ENCODE results near the gene KATNAL1. TPM values are rescaled to one million over a fixed set of nuclear protein-coding genes. Genes with fewer than 3 reads are reported as not detected.

Gene KATNAL1
- total RNA-seq, 1 donor from 2014 or later, result 22.7 TPM

DNA sequence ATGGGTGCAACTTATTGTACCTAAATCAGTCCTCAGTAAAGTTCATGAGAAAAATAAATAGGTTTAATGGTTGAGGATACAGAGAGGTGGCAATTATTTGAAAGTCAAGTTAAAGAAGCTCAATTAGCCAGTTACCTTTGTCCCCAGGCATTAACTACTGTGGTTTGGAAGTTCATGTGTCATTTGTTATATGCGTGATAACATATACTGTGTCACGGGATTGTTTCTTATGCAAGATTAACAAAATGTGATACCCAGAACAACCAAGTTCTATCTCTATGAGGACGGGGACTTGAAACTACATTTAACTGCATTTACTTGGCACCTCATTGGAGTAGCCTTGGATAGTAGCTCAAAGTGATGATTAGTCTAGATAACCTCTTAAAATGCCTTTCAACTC is 13.9 kb upstream of the KATNAL1 start:
- DNase-seq (ENCODE audit: low spot score, unreplicated experiment), result no peak
- no peaks in the 10 kb centered on the region for H3K27me3 Mint-ChIP-seq
- H3K36me3 Mint-ChIP-seq (ENCODE audit: insufficient read depth), result peaks cover 5% of the 10 kb centered on the region
- H3K27ac Mint-ChIP-seq, result no peak overlapping the region
- H3K4me3 Mint-ChIP-seq (ENCODE audit: low read depth), result no peak overlapping the region
- H3K9me3 Mint-ChIP-seq (ENCODE audit: low read depth), result peaks cover 3% of the 10 kb centered on the region
- no peak for TF ChIP-seq CTCF (IDR thresholded peaks at IDR 0.05; ENCODE audit: unreplicated experiment)
- no peaks in the 10 kb centered on the region for H3K4me1 Mint-ChIP-seq (ENCODE audit: low read depth)

- TF ChIP-seq CTCF (IDR thresholded peaks at IDR 0.05; ENCODE audit: unreplicated experiment), result no peak
- no peaks in the 10 kb centered on the region for H3K4me1 Mint-ChIP-seq (ENCODE audit: low read depth)
- no peak overlapping the region for H3K4me3 Mint-ChIP-seq (ENCODE audit: low read depth)
- peaks cover 3% of the 10 kb centered on the region for H3K9me3 Mint-ChIP-seq (ENCODE audit: low read depth)
- no peak overlapping the region for H3K27ac Mint-ChIP-seq
- H3K27me3 Mint-ChIP-seq, result no peaks in the 10 kb centered on the region
- peaks cover 5% of the 10 kb centered on the region for H3K36me3 Mint-ChIP-seq (ENCODE audit: insufficient read depth)
- DNase-seq (ENCODE audit: low spot score, unreplicated experiment), result no peak
Observed at GRCh38 chr13:30319655-30320054, 12.3 kb upstream of the KATNAL1 start.

- H3K27ac Mint-ChIP-seq, result no peak overlapping the region
- DNase-seq (ENCODE audit: low spot score, unreplicated experiment), result no peak
- H3K27me3 Mint-ChIP-seq, result no peaks in the 10 kb centered on the region
- H3K9me3 Mint-ChIP-seq (ENCODE audit: low read depth), result peaks cover 3% of the 10 kb centered on the region
- peaks cover 5% of the 10 kb centered on the region for H3K36me3 Mint-ChIP-seq (ENCODE audit: insufficient read depth)
- H3K4me3 Mint-ChIP-seq (ENCODE audit: low read depth), result no peak overlapping the region
- no peaks in the 10 kb centered on the region for H3K4me1 Mint-ChIP-seq (ENCODE audit: low read depth)
- no peak for TF ChIP-seq CTCF (IDR thresholded peaks at IDR 0.05; ENCODE audit: unreplicated experiment)
Observed at GRCh38 chr13:30319130-30319529, 11.8 kb upstream of the KATNAL1 start.

- Mint-ChIP-seq H3K4me1 (ENCODE audit: low read depth) (no peaks in the 10 kb centered on the region), H3K4me3 (ENCODE audit: low read depth) (no peak overlapping the region), H3K27ac (no peak overlapping the region), H3K9me3 (ENCODE audit: low read depth) (peaks cover 3% of the 10 kb centered on the region), H3K36me3 (ENCODE audit: insufficient read depth) (peaks cover 5% of the 10 kb centered on the region), H3K27me3 (no peaks in the 10 kb centered on the region)
- DNase-seq (ENCODE audit: low spot score, unreplicated experiment), result no peak
- TF ChIP-seq CTCF (IDR thresholded peaks at IDR 0.05; ENCODE audit: unreplicated experiment), result no peak
Observed at GRCh38 chr13:30318026-30318425, 10.7 kb upstream of the KATNAL1 start.

GRCh38 chr13:30314562-30314961 is 7.2 kb upstream of the KATNAL1 start:
- Mint-ChIP-seq H3K4me1 (ENCODE audit: low read depth) (no peaks in the 10 kb centered on the region), H3K36me3 (ENCODE audit: insufficient read depth) (no peaks in the 10 kb centered on the region), H3K27ac (no peak overlapping the region), H3K4me3 (ENCODE audit: low read depth) (no peak overlapping the region), H3K9me3 (ENCODE audit: low read depth) (no peaks in the 10 kb centered on the region), H3K27me3 (no peaks in the 10 kb centered on the region)
- TF ChIP-seq CTCF (IDR thresholded peaks at IDR 0.05; ENCODE audit: unreplicated experiment), result no peak
- no peak for DNase-seq (ENCODE audit: low spot score, unreplicated experiment)
